CD4-positive, alpha-beta T cell treated with Interferon alpha-2 for 1 hour (primary cell): ENCODE measurements around the gene TBC1D10A.

ENCODE experiments used
- DNase-seq, 2 donors: peaks; one replicate each; pipeline ENCODE4 v3.0.0-alpha.2; 2020 to 2022

Gene TBC1D10A

GRCh38 chr22:30285176-30285845, 41.4 kb downstream of the TBC1D10A start:
- DNase-seq, result no peak

- no peak for DNase-seq
These were observed 42.1 kb downstream of the TBC1D10A start for GRCh38 chr22:30284666-30285065.

DNA sequence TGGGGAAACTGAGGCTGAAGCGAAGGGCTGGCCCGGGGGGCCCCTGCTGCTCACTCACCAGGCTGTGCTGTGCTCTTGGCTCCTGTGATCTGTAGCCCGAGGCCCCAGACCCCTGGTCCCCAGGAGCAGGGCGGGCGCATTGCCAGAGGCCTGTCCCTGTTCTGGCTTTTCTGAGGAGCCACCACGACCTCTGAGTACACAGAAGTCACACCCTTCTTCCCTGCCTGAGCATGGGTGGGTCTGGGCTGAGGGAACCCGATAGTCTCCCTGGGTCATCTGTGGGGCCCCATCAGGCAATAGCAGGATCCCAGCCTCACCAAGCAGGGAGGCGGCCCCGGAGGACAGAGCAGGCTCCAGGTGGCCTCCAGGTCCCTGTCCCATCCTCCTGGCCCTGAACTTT, 42.6 kb downstream of the TBC1D10A start:
- no peak for DNase-seq

DNA sequence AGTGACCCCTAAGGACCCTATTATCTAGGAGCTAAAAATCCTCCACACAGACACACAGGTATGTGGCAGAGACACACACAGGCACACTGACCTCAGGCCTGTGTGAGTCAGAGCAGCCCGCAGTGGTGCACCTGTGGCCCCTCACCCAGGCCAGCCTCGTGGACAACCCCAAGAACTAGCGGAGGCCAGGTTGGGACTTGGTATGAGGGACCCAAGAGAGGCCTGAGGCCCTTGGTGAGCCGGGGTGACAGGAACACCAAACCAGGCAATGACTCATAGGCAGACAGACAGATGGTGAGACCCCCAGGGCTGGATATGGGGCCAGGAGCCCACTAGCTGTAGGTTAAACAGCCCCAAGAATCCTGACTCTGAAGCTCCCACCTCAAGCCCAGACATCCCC, 43.4 kb downstream of the TBC1D10A start:
- DNase-seq, result no peak

GRCh38 chr22:30282616-30283046, 44.1 kb downstream of the TBC1D10A start:
- DNase-seq, result no peak

DNA sequence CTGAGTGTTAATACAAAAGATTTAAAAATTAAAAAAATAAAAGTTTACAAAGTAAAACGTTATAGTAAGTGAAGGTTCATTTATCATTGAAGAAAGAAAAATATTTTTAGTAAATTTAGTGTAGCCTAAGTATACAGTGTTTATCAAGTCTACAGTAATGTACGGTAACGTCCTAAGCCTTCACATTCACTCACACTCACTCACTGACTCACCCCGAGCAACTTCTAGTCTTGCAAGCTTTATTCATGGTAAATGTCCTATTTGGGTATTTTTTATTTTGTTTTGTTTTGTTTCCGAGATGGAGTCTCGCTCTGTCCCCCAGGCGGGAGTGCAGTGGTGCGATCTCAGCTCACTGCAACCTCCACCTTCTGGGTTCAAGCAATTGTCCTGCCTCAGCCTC, 46.2 kb downstream of the TBC1D10A start:
- no peak for DNase-seq

DNA sequence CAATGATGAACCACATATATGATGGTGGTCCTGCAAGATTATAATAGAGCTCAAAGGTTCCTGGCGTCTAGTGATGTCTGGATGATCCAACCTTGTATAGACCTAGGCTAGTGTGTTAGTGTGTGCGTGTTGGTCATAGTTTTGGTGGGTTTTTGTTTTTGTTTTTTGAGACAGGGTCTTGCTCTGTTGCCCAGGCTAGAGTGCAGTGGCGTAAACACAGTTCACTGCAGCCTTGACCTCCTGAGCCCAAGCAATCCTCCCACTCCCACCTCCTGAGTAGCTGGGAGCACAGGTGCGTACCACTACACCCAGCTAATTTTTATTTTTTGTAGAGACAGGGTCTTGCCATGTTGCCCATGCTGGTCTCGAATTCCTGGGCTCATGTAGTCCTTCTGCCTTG, 46.8 kb downstream of the TBC1D10A start:
- DNase-seq, result no peak

- DNase-seq, result peak in 1 of 2 donors; percentile 34
These were observed 47.5 kb downstream of the TBC1D10A start for GRCh38 chr22:30279046-30279788.

DNA sequence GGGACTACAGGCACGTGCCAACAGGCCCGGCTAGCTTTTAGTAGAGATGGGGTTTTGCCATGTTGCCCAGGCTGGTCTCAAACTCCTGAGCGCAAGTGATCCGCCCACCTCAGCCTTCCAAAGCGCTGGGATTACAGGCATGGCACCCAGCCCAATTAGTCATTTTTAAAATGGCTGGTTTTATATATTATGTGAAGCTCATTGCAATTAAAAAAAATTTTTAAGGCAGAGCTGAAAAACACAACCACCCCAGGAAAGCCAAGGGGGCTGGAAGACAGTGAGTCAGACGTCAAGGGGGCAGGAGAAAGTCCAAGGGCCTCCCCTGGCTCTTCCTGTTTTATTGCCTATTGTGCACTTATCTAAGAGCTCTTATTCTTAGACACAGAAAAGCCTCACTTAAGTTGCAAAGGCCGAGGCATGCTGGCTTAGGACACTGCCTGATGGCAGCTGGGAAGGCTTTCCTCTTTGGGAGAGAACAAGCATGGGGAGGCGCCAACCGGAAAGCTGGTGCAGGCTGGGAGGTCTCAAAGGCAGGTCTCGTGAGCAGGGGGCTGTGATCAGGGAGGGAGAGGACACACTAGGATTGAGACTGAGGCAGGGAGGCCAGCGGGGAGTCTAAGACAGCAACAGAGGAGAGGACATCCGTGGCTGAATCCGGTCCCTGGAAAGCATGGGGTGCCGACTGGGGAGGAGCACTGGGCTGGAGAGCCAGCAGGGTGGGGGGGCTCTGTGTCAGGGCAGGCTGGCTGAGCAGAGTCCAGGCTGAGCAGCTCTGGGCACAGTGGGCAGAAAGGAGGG, 49.0 kb downstream of the TBC1D10A start:
- DNase-seq, result no peak

DNA sequence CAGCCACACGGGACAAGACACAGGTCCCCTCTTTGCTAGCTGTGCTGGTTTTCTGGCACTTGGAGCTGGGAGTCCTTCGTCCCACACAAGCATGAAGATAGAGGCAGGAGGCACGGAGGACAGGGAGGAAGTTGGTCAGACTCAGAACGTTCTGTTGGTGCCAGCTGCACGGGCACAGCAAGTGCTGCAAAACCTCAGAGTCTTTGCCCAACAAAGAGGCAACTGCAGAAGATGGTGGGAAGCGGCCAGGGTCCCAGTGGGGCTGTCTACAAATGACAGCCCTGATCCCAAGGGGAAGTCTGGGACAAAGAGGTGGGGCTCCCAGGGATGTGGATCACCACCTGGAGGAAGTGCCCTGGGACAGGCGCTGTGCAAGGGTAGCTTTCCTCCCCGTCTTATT, 50.7 kb downstream of the TBC1D10A start:
- DNase-seq, result no peak

DNA sequence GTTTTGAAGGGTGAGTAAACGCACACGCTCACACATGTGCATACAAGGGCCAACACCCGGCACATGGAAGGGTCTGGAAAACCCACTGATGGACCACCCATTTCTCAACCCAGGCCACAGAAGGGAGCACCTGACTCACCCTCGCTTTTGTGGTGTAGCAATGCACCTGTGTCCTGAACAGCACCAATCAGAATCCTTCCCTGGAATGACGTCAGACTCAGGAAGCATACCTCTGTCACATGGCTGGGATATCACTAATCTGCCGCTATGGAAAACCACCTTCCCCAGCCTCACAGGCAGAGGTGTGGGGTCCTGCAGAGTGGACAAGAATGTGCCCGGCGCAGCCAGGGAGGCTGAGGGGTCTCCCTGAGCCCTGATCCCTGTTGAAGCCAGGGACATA, 51.1 kb downstream of the TBC1D10A start:
- DNase-seq, result peak; percentile 24 to 61

DNA sequence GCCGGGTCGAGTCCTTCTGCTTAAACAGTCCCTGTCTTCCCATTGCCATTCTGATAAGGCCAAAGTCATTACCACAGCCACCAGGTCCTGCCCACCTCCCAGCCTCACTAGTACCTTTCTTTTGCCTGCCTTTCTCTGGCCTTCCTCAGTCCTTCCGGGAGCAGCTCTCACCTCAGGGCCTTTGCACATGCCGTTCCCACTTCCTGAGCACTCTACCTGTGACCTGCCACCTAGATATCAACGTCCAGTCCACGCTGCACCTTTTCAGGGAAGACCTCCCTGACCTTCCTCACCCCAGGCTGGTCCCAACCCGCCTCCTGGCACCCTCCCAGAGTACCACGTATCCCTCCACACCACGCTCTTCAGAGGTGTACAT, 52.3 kb downstream of the TBC1D10A start:
- DNase-seq, result no peak

- no peak for DNase-seq
These were observed 52.9 kb downstream of the TBC1D10A start for GRCh38 chr22:30273711-30274436.

- DNase-seq, result peak in 1 of 2 donors; percentile 37
These were observed 53.8 kb downstream of the TBC1D10A start for GRCh38 chr22:30272781-30273601.

DNA sequence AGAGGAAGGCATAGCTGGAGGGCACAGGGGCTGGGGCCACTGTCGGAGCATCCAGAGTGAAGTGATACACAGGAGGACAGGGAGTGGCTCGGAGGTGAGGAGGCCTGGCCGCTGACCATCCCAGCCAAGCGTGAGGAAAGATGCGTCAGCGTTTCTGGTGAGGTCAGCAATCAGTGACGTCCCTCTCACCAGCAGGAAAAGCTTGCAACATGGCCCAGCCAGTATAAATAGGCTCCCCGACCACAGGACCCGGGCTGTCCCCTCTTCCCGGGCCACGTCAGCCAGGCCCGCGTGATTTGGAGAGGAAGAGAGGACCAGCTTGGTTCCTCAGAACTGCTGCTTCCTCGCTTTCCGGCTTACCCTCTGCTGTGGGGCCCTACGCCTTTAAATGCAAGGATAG, 55.9 kb downstream of the TBC1D10A start:
- DNase-seq, result peak; percentile 40 to 85

- DNase-seq, result no peak
These were observed 58.4 kb downstream of the TBC1D10A start for GRCh38 chr22:30268331-30268730.

GRCh38 chr22:30267382-30268302, 59.1 kb downstream of the TBC1D10A start:
- peak; percentile 79 to 87 for DNase-seq

- DNase-seq, result peak; percentile 87 to 89
These were observed 60.0 kb downstream of the TBC1D10A start, which contains the start of gene OSM for GRCh38 chr22:30266445-30267381. TSS of gene OSM (minus strand) at chr22:30266851. CDS start at chr22:30266799, 52 bp downstream.

DNA sequence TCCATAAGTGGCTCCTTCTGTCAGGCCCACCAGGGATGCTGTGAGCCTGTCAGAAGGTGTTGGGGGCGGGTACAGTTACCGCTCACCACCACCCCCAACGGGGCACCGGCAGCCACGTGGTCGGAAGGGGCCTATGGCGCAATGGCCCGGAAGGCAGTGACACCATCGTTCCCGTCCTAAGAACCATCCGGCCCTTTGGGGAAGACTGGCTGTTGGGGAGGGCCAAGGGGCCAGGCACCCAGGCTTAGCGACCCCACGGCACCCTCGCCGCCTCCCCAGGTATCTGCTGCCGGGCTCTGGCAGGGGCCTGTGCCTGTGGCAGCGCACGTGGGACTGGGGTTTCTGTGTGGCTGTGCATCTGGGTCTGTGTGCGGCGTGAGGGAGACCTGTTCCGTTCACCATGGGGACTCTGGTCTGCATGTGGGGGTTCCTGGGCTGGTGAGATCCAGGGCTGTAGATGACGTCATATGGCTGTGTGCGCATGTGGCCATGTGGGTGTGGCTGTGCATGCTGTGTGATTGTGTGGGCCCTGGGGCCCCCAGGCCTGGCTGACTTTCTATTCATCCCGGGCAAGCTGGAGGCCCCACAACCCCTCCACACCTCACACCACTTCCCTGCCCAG, 60.8 kb downstream of the TBC1D10A start:
- peak; percentile 89 for DNase-seq
